K562 treated with DMSO at 1 percent for 48 hours (cell line): ENCODE data around the gene C1QTNF8. TPM values are rescaled to one million over a fixed set of nuclear protein-coding genes. Genes with fewer than 3 reads are reported as not detected.

ENCODE experiments used
- total RNA-seq: library from RNA; unstranded; fragments of 300-600 nt; gene quantifications from 2 replicates; pipeline ENCODE4 v1.2.3, GENCODE V29; 2022; ENCODE audit warnings: low replicate concordance; ENCODE audit errors: extremely low read depth

C1QTNF8 gene
- total RNA-seq: not detected in 2 replicates

GRCh38 chr16:1096169-1097082, at the start of gene C1QTNF8:
C1QTNF8 (minus strand) TSS chr16:1096244; CDS start chr16:1094922, 1,322 bp downstream.

GRCh38 chr16:1072526-1073261, 23.4 kb downstream of the C1QTNF8 start, which contains the start of gene SSTR5:
SSTR5 (plus strand) TSS chr16:1072747; CDS start chr16:1078869, 6,122 bp downstream.

Other genes with a start within 250 kb of the C1QTNF8 start
- gene LMF1, start 125.3 kb downstream of the C1QTNF8 start, total RNA-seq: not detected in 2 replicates
- gene SOX8, start 114.5 kb downstream of the C1QTNF8 start, total RNA-seq: not detected in 2 replicates
- not detected in 2 replicates for gene SSTR5, start 23.5 kb downstream of the C1QTNF8 start, total RNA-seq
- gene CACNA1H, start 56.9 kb upstream of the C1QTNF8 start, total RNA-seq: not detected in 2 replicates
- gene TPSG1, start 129.0 kb upstream of the C1QTNF8 start, total RNA-seq: not detected in 2 replicates
- not detected in 2 replicates for gene TPSB2, start 133.9 kb upstream of the C1QTNF8 start, total RNA-seq
- gene TPSAB1, start 144.5 kb upstream of the C1QTNF8 start, total RNA-seq: not detected in 2 replicates
- gene TPSD1, start 159.8 kb upstream of the C1QTNF8 start, total RNA-seq: not detected in 2 replicates
- not detected in 2 replicates for gene UBE2I, start 213.4 kb upstream of the C1QTNF8 start, total RNA-seq
- not detected in 2 replicates for gene BAIAP3, start 237.4 kb upstream of the C1QTNF8 start, total RNA-seq